Breast epithelium (tissue), 4 donors: ENCODE data around the gene OLFML3. TPM values are rescaled to one million over a fixed set of nuclear protein-coding genes. Genes with fewer than 3 reads are reported as not detected.

ENCODE experiments used
- DNase-seq, 2 donors: peaks; one replicate each; pipeline ENCODE4 v3.0.0-alpha.2; 2019; ENCODE audit warnings: low spot score in 2 of 2
- H3K27ac ChIP-seq, 2 donors: fragments of 200-600 bp; sonication (generic) in 1 of 2; one replicate each; pipeline ENCODE4 v1.5.1; 2016 to 2019; ENCODE audit warnings: mild to moderate bottlenecking in 1 of 2
- H3K27me3 ChIP-seq, 2 donors: fragments of 200-600 bp; sonication (generic) in 1 of 2; one replicate each; pipeline versions ENCODE4 v1.5.1 to v1.6.0; 2017 to 2019; ENCODE audit warnings: control low read depth in 1 of 2, mild to moderate bottlenecking in 1 of 2
- H3K36me3 ChIP-seq: fragments of 200-600 bp; one replicate; pipeline ENCODE4 v1.5.1; 2019
- H3K4me1 ChIP-seq, 2 donors: fragments of 200-600 bp; sonication (generic); one replicate each; pipeline ENCODE4 v1.5.1; 2016 to 2019; ENCODE audit warnings: control low read depth in 1 of 2
- H3K4me3 ChIP-seq, 3 donors: fragments of 200-600 bp; sonication (generic); 1 replicate in 2 of 3; 2 replicates in 1 of 3; pipeline ENCODE4 v1.5.1; 2016 to 2019; ENCODE audit warnings: mild to moderate bottlenecking in 3 of 3, moderate library complexity in 2 of 3
- H3K9me3 ChIP-seq, 2 donors: fragments of 200-600 bp; sonication (generic) in 1 of 2; one replicate each; pipeline ENCODE4 v1.5.1; 2016 to 2019; ENCODE audit warnings: control low read depth in 1 of 2
- CTCF ChIP-seq, 3 donors: fragments of 450-650 bp; IDR thresholded peaks; one replicate each; pipeline ENCODE4 v1.5.1; 2016 to 2017; ENCODE audit warnings: antibody characterized with exemption in 3 of 3, mild to moderate bottlenecking in 3 of 3, moderate library complexity in 3 of 3
- POLR2A ChIP-seq: fragments of 450-650 bp; IDR thresholded peaks from one replicate; pipeline ENCODE4 v1.6.1; 2016; ENCODE audit warnings: antibody characterized with exemption, mild to moderate bottlenecking, moderate library complexity
- POLR2AphosphoS5 ChIP-seq, 3 donors: sonication (generic); formaldehyde crosslinking; IDR thresholded peaks; one replicate each; pipeline ENCODE4 v1.6.1; 2017; ENCODE audit warnings: antibody characterized with exemption in 3 of 3
- intact Hi-C: fragments of 100-400 bp; cut with DNase I; formaldehyde crosslinking; loops from one replicate; pipeline ENCODE4 v1.15.1; 2023; ENCODE audit warnings: low total_unique reads
- total RNA-seq, 3 donors: library from RNA; depleted of rRNA; stranded (reverse); fragments of >200 nt; gene quantifications; one replicate each; pipeline ENCODE4 v1.1.0, GENCODE V29; 2016

The OLFML3 gene
- total RNA-seq, 3 donors from 2014 or later: 46.2 to 155 (median 51.2) TPM

GRCh38 chr1:113986802-113987201 lies 7.5 kb downstream of the OLFML3 start:
- intact Hi-C loops: no loop called here

GRCh38 chr1:113987259-113987658 lies 8.0 kb downstream of the OLFML3 start:
- TF ChIP-seq POLR2A: no peak
- TF ChIP-seq POLR2AphosphoS5 (IDR thresholded peaks at IDR 0.05): no peak
- no peak for DNase-seq
- H3K9me3 ChIP-seq: no peaks in the 10 kb centered on the region
- no peak overlapping the region for H3K4me3 ChIP-seq
- H3K27me3 ChIP-seq: no peaks in the 10 kb centered on the region
- H3K36me3 ChIP-seq: no peaks in the 10 kb centered on the region
- H3K27ac ChIP-seq: no peak overlapping the region
- intact Hi-C loops: no loop called here
- H3K4me1 ChIP-seq: peaks cover 5 to 9% of the 10 kb centered on the region in 2 donors

More at GRCh38 chr1:113986802-113987201, 7.5 kb downstream of the OLFML3 start:
- H3K27ac ChIP-seq: no peak overlapping the region
- no peak overlapping the region for H3K4me3 ChIP-seq
- no peak for TF ChIP-seq CTCF (IDR thresholded peaks at IDR 0.05)
- TF ChIP-seq POLR2AphosphoS5 (IDR thresholded peaks at IDR 0.05): no peak
- no peak for TF ChIP-seq POLR2A
- H3K9me3 ChIP-seq: no peaks in the 10 kb centered on the region
- no peaks in the 10 kb centered on the region for H3K27me3 ChIP-seq
- DNase-seq: no peak
- H3K36me3 ChIP-seq: no peaks in the 10 kb centered on the region
- peaks cover 5 to 9% of the 10 kb centered on the region in 2 donors for H3K4me1 ChIP-seq

- no peak for DNase-seq
- no peaks in the 10 kb centered on the region for H3K4me1 ChIP-seq
- H3K9me3 ChIP-seq: peaks cover 3 to 9% of the 10 kb centered on the region in 2 donors
- no peaks in the 10 kb centered on the region for H3K36me3 ChIP-seq
- no peak overlapping the region for H3K4me3 ChIP-seq
- TF ChIP-seq POLR2A: no peak
- no peak for TF ChIP-seq CTCF (IDR thresholded peaks at IDR 0.05)
- no peak for TF ChIP-seq POLR2AphosphoS5 (IDR thresholded peaks at IDR 0.05)
- no peaks in the 10 kb centered on the region for H3K27me3 ChIP-seq
- intact Hi-C loops: no loop called here
- H3K27ac ChIP-seq: no peak overlapping the region
Observed at GRCh38 chr1:113990530-113990929, 11.3 kb downstream of the OLFML3 start.

- no peaks in the 10 kb centered on the region for H3K4me1 ChIP-seq
- H3K27me3 ChIP-seq: no peaks in the 10 kb centered on the region
- TF ChIP-seq POLR2AphosphoS5 (IDR thresholded peaks at IDR 0.05): no peak
- TF ChIP-seq CTCF (IDR thresholded peaks at IDR 0.05): no peak
- no peak for TF ChIP-seq POLR2A
- no peak overlapping the region for H3K4me3 ChIP-seq
- intact Hi-C loops: no loop called here
- peaks cover 3 to 14% of the 10 kb centered on the region in 2 donors for H3K9me3 ChIP-seq
- H3K36me3 ChIP-seq: no peaks in the 10 kb centered on the region
- H3K27ac ChIP-seq: no peak overlapping the region
- no peak for DNase-seq
Observed at GRCh38 chr1:113990961-113991360, 11.7 kb downstream of the OLFML3 start.

- H3K27ac ChIP-seq: no peak overlapping the region
- H3K9me3 ChIP-seq: peaks cover 3 to 19% of the 10 kb centered on the region in 2 donors
- DNase-seq: no peak
- H3K4me1 ChIP-seq: no peaks in the 10 kb centered on the region
- H3K36me3 ChIP-seq: no peaks in the 10 kb centered on the region
- TF ChIP-seq CTCF (IDR thresholded peaks at IDR 0.05) (no peak), POLR2A (no peak), POLR2AphosphoS5 (IDR thresholded peaks at IDR 0.05) (no peak)
- no peaks in the 10 kb centered on the region for H3K27me3 ChIP-seq
- intact Hi-C loops: no loop called here
- H3K4me3 ChIP-seq: no peak overlapping the region
Observed at GRCh38 chr1:113991467-113991997, 12.3 kb downstream of the OLFML3 start.
